MM.1S (cell line): Measurements from ENCODE around the gene TMEM263.

Source experiments
- CTCF ChIP-seq: fragments of 300-600 bp; sonication (generic); IDR thresholded peaks from 2 replicates; pipeline ENCODE4 v1.5.1; 2016; ENCODE audit warnings: antibody characterized with exemption, low read length, mixed read lengths
- EZH2 ChIP-seq: fragments of 300-600 bp; sonication (generic); optimal IDR thresholded peaks from 2 replicates; pipeline ENCODE3; 2017; ENCODE audit warnings: low read depth, mild to moderate bottlenecking, antibody characterized with exemption, low read length, mixed read lengths
- EZH2phosphoT487 ChIP-seq: fragments of 300-600 bp; sonication (generic); IDR thresholded peaks from 2 replicates; pipeline ENCODE4 v1.6.1; 2018; ENCODE audit warnings: antibody characterized with exemption, low read length

DNA sequence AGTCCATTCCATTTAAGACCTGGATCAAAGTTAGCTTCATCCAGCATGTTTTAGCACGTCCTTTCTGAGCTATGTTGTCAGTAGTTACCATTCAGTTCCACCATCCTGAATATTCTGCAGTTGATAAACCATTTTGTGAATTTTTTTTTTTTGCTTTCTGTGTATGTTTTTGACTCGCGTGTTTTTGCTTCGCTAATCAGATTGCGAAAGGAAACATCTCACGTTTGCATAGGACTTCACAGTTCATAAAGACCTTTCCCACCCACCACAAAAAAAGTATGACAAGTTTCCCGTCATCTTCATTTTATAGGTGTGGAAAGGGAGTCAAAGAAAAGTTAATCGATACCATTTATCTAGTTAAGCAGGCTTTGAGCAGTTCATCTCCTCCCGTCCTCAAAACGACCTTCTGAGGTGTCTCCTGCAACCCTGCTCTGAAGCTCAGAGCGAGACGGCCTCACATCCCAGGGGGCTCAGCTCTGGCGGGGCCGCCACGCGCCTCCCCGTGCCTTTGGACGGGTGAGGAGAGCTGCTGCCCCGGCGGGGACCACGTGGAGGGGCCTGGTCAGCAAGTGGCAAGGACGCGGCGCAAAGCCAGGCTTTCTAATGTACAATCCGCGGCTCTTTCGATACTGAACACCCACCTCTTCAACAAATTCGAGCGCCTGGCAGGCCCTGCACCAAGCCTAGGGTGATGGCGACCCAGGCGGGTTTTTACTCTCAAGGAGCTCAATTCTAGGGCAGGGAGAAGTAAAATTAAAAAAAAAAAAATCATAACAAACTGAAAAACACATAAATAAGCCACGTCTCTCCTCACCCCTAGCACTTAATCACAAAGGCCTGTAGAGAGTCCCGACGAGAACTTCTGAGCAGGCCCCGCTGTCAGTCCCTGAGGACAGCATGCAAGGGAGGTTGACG is 988 bp upstream of the TMEM263 start:
- TF ChIP-seq EZH2 (no peak), CTCF (no peak), EZH2phosphoT487 (no peak)
